HG02938 (cell line): ENCODE data around the gene TEAD1.
A peak's percentile ranks its signal among the peaks of the same experiment; 100 is the strongest.

Source experiments
- ATAC-seq: cut with Tn5 transposase; IDR thresholded peaks from one replicate; pipeline ENCODE4 v1.9.1; 2021; ENCODE audit warnings: mild to moderate bottlenecking, moderate library complexity; ENCODE audit not compliant: unreplicated experiment

Gene TEAD1

GRCh38 chr11:12806113-12806512 is 131.9 kb downstream of the TEAD1 start:
- no peak for ATAC-seq

- no peak for ATAC-seq
Observed at GRCh38 chr11:12807621-12808020, 133.4 kb downstream of the TEAD1 start.

DNA sequence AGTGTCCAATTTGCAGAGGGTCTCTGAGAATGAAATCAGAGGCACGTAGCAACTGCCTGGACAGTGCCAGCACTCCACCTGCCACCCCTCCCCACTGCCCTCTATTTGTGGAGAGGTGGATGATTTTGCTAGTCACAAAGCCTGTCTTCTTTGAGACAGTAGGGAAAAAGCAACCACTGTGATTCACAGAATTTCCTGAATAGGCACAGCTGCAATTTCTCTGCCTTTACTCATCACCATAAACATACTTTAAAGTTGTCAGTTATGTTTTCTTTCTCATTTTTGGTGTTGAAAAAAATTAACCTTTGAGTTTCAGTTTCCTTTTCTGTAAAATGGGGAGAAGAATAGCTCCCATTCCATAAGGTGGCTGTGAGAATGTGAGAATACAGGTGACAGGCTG is 134.3 kb downstream of the TEAD1 start:
- no peak for ATAC-seq

GRCh38 chr11:12809364-12809763 is 135.1 kb downstream of the TEAD1 start:
- ATAC-seq: no peak

GRCh38 chr11:12809864-12810567 is 135.8 kb downstream of the TEAD1 start:
- ATAC-seq: no peak

DNA sequence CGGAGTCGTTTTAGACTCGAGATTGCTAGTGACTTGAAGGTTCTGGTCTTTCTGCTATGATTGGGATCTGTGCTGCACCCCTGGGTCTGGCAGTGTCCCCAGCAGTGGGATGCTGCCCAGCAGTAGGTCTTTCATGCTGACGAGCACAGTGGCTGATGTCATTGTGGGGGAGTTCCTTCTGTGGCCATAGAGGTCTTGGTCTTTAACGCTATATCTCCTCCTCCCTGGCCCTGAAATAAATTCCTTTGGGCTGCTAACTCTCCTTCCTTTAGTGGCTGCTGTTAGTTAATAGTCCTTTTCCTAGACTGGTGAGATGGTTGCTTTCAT is 136.3 kb downstream of the TEAD1 start:
- no peak for ATAC-seq

GRCh38 chr11:12811861-12812260 is 137.6 kb downstream of the TEAD1 start:
- ATAC-seq: no peak

DNA sequence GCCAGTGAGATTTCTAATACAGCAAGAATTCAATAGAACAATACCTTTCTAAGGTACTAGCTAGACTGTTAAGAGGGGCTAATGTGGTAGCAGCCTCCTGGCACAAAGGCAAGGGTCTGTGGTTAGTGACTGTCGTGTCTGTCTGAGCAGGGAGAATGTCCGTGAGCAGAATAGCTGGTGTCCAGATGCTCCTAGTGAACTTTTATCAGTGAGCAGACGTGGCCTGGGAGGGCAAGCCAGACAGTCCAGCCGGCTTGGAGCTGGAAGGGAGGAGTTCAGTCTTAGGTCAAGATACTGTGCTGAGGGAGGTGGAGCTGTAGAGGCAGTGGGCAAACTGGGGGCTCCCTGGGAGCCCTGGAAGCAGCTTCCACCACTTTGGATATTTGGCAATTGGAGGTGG is 138.6 kb downstream of the TEAD1 start:
- no peak for ATAC-seq

- ATAC-seq: no peak
Observed at GRCh38 chr11:12813371-12814225, 139.4 kb downstream of the TEAD1 start.

- ATAC-seq: no peak
Observed at GRCh38 chr11:12815129-12815480, 140.9 kb downstream of the TEAD1 start.

- no peak for ATAC-seq
Observed at GRCh38 chr11:12815931-12816494, 141.8 kb downstream of the TEAD1 start.

DNA sequence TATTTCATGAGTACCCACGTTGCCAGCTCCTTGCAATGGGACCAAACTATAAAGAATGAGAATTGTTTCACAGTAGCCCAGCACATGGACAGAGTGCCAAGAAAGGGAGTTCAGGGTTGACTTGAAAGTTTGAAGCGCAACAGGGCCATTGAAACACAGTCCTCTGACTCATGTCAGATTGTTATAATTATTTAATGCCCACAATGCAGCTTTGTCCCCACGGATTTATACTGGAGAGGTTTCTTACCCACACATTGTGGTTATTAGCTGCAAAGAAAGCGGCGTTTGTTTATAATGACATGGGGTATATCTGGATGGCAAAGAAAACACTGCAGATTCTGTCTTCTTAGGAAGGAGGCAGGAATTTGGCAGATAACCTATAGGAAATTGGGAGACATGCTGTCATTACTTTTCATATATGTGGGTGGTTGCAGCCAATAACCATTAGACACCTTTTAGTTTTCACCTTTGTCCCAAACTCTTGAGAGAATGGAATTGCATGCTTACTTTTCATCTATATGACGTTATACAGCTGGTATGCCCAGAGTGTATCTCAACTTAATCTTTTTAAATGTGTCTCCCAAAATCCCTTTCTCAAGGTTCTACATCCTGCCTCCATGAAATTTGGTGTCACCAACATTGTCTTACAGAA is 143.6 kb downstream of the TEAD1 start:
- no peak for ATAC-seq

GRCh38 chr11:12818333-12819015 is 144.3 kb downstream of the TEAD1 start:
- ATAC-seq: no peak

GRCh38 chr11:12822392-12823022 is 148.3 kb downstream of the TEAD1 start:
- ATAC-seq: no peak

- no peak for ATAC-seq
Observed at GRCh38 chr11:12824281-12825041, 150.2 kb downstream of the TEAD1 start.

GRCh38 chr11:12826441-12826840 is 152.2 kb downstream of the TEAD1 start:
- no peak for ATAC-seq

GRCh38 chr11:12827369-12827768 is 153.1 kb downstream of the TEAD1 start:
- no peak for ATAC-seq

DNA sequence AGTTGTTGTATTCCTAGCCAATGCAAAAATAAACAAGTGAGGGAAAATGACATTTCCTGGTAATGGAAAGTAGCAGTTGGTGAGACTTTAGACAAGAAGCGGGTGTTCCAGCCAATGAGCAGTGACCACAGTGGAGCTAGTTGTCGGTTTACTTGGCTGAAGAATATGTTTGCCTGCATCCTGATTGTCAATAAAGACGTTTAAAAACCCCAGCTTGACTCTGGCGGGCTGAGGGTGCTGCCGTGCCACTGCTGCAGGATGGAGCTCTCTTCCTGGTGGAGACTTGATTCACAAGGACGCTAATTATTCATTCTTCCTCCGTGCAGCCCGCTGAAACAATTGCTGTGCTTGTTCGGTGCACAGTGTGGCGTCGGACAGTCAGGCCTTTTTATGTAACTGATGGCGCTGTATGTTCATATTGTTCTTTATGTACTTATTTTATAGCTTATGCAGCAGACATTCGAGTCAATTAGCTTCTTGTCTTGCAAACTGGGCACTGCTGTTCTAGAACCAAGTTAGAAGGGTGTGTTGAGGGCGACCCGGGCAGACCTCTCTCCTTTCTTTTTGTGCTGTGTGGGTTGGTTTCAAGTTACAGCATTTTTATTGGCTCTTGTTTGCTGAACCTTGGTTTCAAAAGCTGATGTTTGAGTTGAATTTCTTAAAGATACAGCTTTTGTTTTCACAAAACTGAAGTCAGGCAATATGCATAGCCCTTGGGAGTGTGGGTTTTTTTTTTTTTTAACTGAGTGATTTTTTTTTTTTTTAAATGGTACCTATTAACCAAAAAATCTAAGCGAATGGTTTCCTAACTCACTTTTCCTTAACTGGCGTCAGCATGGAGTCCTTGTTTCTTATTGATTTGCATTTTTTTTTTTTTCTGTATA is 153.9 kb downstream of the TEAD1 start:
- peak; percentile 77 for ATAC-seq

GRCh38 chr11:12829131-12829530 is 154.9 kb downstream of the TEAD1 start:
- ATAC-seq: no peak
